Heart left ventricle (tissue), 13 donors: Measurements from ENCODE around the gene NUDT14.

Experiments
- CTCF ChIP-seq, 12 donors: fragments of 200-600 bp; sonication (generic) in 4 of 12; IDR thresholded peaks; one replicate each; pipeline versions ENCODE4 v1.5.0 to v1.8.0; 2018 to 2022; ENCODE audit warnings: antibody characterized with exemption in 12 of 12, mild to moderate bottlenecking in 5 of 12
- POLR2A ChIP-seq, 2 donors: fragments of 450-650 bp; IDR thresholded peaks; one replicate each; pipeline ENCODE4 v1.6.1; 2017; ENCODE audit warnings: antibody characterized with exemption in 2 of 2, mild to moderate bottlenecking in 2 of 2, moderate library complexity in 2 of 2
- donor health status: ischemic (EF 13 %, LVEDD 7.1; RV severe dilation, severe dysfunction).
- donor health status: DM: no; HTN: yes; CAD: no.
- donor health status: DM: no; HTN: no; CAD: no.
- donor health status: ischemic (EF 25% LVEDD 6.9; RV normal size, moderate dysfunction).
- donor health status: ischemic (EF 25% LVEDD 5.7; RV mildly dilated, moderate dysfunction).
- donor health status: ischemic (EF 35%, LVEDD 5.7; RV mildly dilated, moderate dysfunction).
- donor health status: nonischemic (EF 11% LVEDD 7.7; RV severe dilation, severe dysfunction).
- donor health status: DM: yes; HTN: yes; CAD: no.
- donor health status: PGD.
- donor health status: ischemic (EF 29% LVEDD 5.4; RV normal size, mild dysfunction).
- donor health status: nonischemic (EF 23%, LVEDD 6.1; RV moderate dilation, normal function).

GRCh38 chr14:105131241-105131640, 49.9 kb downstream of the NUDT14 start:
- no peak for TF ChIP-seq CTCF (IDR thresholded peaks at IDR 0.05)
- no peak for TF ChIP-seq POLR2A (IDR thresholded peaks at IDR 0.05)
